ENCODE measurements around the gene SLC2A8. TPM values are rescaled to one million over a fixed set of nuclear protein-coding genes. Genes with fewer than 3 reads are reported as not detected.

SLC2A8 gene
- total RNA-seq, 1 donor from 2014 or later: 48.0 TPM

- DNase-seq (ENCODE audit: low spot score, unreplicated experiment): no peak
- Mint-ChIP-seq H3K9me3 (ENCODE audit: low read depth) (no peaks in the 10 kb centered on the region), H3K27me3 (no peaks in the 10 kb centered on the region), H3K27ac (peak overlapping the region; percentile 79), H3K4me3 (ENCODE audit: low read depth) (no peak overlapping the region), H3K4me1 (ENCODE audit: low read depth) (peaks cover 20% of the 10 kb centered on the region), H3K36me3 (ENCODE audit: insufficient read depth) (peaks cover 50% of the 10 kb centered on the region)
- no peak for TF ChIP-seq CTCF (IDR thresholded peaks at IDR 0.05; ENCODE audit: unreplicated experiment)
Observed at GRCh38 chr9:127445851-127446712, 49.1 kb downstream of the SLC2A8 start.

- no peak overlapping the region for H3K4me3 Mint-ChIP-seq (ENCODE audit: low read depth)
Observed at GRCh38 chr9:127446713-127447415, 49.9 kb downstream of the SLC2A8 start.

GRCh38 chr9:127447416-127448111, 50.6 kb downstream of the SLC2A8 start:
- peak overlapping the region; percentile 90 for H3K27ac Mint-ChIP-seq
- H3K9me3 Mint-ChIP-seq (ENCODE audit: low read depth): no peaks in the 10 kb centered on the region
- H3K4me1 Mint-ChIP-seq (ENCODE audit: low read depth): peaks cover 23% of the 10 kb centered on the region
- H3K36me3 Mint-ChIP-seq (ENCODE audit: insufficient read depth): peaks cover 47% of the 10 kb centered on the region
- TF ChIP-seq CTCF (IDR thresholded peaks at IDR 0.05; ENCODE audit: unreplicated experiment): no peak
- no peak overlapping the region for H3K4me3 Mint-ChIP-seq (ENCODE audit: low read depth)
- no peaks in the 10 kb centered on the region for H3K27me3 Mint-ChIP-seq
- no peak for DNase-seq (ENCODE audit: low spot score, unreplicated experiment)

More at GRCh38 chr9:127446713-127447415, 49.9 kb downstream of the SLC2A8 start:
- no peaks in the 10 kb centered on the region for H3K27me3 Mint-ChIP-seq
- H3K36me3 Mint-ChIP-seq (ENCODE audit: insufficient read depth): peaks cover 49% of the 10 kb centered on the region
- H3K9me3 Mint-ChIP-seq (ENCODE audit: low read depth): no peaks in the 10 kb centered on the region
- peak overlapping the region; percentile 79 for H3K27ac Mint-ChIP-seq
- peaks cover 20% of the 10 kb centered on the region for H3K4me1 Mint-ChIP-seq (ENCODE audit: low read depth)
- TF ChIP-seq CTCF (IDR thresholded peaks at IDR 0.05; ENCODE audit: unreplicated experiment): no peak
- no peak for DNase-seq (ENCODE audit: low spot score, unreplicated experiment)

GRCh38 chr9:127448112-127448805, 51.3 kb downstream of the SLC2A8 start:
- no peak for DNase-seq (ENCODE audit: low spot score, unreplicated experiment)
- Mint-ChIP-seq H3K27me3 (no peaks in the 10 kb centered on the region), H3K9me3 (ENCODE audit: low read depth) (no peaks in the 10 kb centered on the region), H3K27ac (peak overlapping the region; percentile 99), H3K36me3 (ENCODE audit: insufficient read depth) (peaks cover 45% of the 10 kb centered on the region), H3K4me1 (ENCODE audit: low read depth) (peaks cover 23% of the 10 kb centered on the region), H3K4me3 (ENCODE audit: low read depth) (peak overlapping the region; percentile 95)
- TF ChIP-seq CTCF (IDR thresholded peaks at IDR 0.05; ENCODE audit: unreplicated experiment): no peak
